ENCODE data around the gene GPATCH1. TPM values are rescaled to one million over a fixed set of nuclear protein-coding genes. Genes with fewer than 3 reads are reported as not detected.

GPATCH1 gene
- total and polyA plus RNA-seq, 2 of the 8 experiments (the other 6 are each of a cell fraction or from before 2014, with no cell fraction given) = 4.3 to 8.2 TPM

DNA sequence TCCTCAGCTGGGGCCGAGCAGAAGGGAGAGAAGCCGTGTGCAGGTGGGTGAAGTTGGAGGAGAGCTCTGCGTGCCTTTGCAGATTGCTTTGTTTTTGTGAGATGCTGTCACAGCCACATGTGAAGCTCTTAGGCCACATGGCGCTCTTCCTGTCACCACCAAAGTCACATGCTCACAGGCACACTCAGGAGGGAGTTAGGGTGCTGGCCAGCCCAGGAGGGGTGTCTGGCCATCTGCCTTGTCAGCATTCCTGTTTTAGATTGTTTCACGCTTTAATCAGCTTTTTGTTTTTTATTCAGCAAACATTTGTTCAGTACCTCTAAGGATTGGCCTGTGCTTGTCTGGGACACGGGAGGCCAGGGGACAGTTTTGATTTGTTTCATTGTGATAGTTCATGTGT is 21.9 kb downstream of the GPATCH1 start:
- H2BK12ac ChIP-seq (ENCODE audit: low read depth, low read length) = no peak overlapping the region
- no peaks in the 10 kb centered on the region for H3K79me2 ChIP-seq (ENCODE audit: control insufficient read depth in 1 of 2, insufficient read depth in 2 of 2, low read length in 2 of 2)
- no peaks in the 10 kb centered on the region for H4K20me1 ChIP-seq (replicated peaks in 1 of 2; ENCODE audit: control insufficient read depth in 1 of 2, insufficient read depth in 2 of 2, low read length in 2 of 2)
- no peak overlapping the region for H2BK5ac ChIP-seq (ENCODE audit: low read depth, low read length)
- H2BK20ac ChIP-seq (ENCODE audit: low read length) = no peak overlapping the region
- no peak for FAIRE-seq
- no peaks in the 10 kb centered on the region for H3K23me2 ChIP-seq (ENCODE audit: low read depth, low read length)
- no peak overlapping the region for H3K4ac ChIP-seq (replicated peaks; ENCODE audit: insufficient read length, low read depth, low read length)
- H3K36me3 ChIP-seq (ENCODE audit: control insufficient read depth in 2 of 4, insufficient read depth in 4 of 4, low read length in 3 of 4) = peaks cover 3 to 35% (median 19%) of the 10 kb centered on the region in 4 experiments; a peak in 7 of 8 replicates
- H3K9ac ChIP-seq (replicated peaks in 1 of 4; ENCODE audit: extremely low read depth in 1 of 4, low read depth in 3 of 4, low read length in 3 of 4) = no peak overlapping the region
- H3K14ac ChIP-seq (ENCODE audit: insufficient read length) = no peak overlapping the region
- no peaks in the 10 kb centered on the region for H3K9me3 ChIP-seq (ENCODE audit: insufficient read depth in 2 of 2, low read depth in 1 of 2, low read length in 1 of 2)
- H4K5ac ChIP-seq (ENCODE audit: insufficient read length, low read depth, low read length) = no peak overlapping the region
- TF ChIP-seq MAFK (IDR thresholded peaks at IDR 0.05; ENCODE audit: low read depth, low read length) = no peak
- TF ChIP-seq, protein P1, sequence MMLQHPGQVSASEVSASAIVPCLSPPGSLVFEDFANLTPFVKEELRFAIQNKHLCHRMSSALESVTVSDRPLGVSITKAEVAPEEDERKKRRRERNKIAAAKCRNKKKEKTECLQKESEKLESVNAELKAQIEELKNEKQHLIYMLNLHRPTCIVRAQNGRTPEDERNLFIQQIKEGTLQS (IDR thresholded peaks at IDR 0.05; ENCODE audit: insufficient read depth, low read depth, low read length) = no peak
- no peak for TF ChIP-seq KDM5A (IDR thresholded peaks at IDR 0.05; ENCODE audit: low read length)
- TF ChIP-seq BACH1 (IDR thresholded peaks at IDR 0.05; ENCODE audit: low read length) = no peak
- H4K91ac ChIP-seq (replicated peaks; ENCODE audit: insufficient read length, low read length) = no peak overlapping the region
- 85% methylated on average over 6 of the region's 6 CpGs; no CpG with 5 or more reads in 1 of the 2 experiments for WGBS, 2 experiments (ENCODE audit: extremely low coverage in 1 of 2, insufficient coverage in 1 of 2, insufficient read length in 1 of 2, insufficient replicate concordance in 2 of 2, low coverage in 1 of 2, low lambda C conversion rate in 2 of 2, missing lambda C conversion rate in 1 of 2)
- H3K4me2 ChIP-seq (ENCODE audit: insufficient read depth in 1 of 2, low read depth in 2 of 2, low read length in 2 of 2) = no peak overlapping the region
- no peak overlapping the region for H3K56ac ChIP-seq (replicated peaks; ENCODE audit: insufficient read length, low read depth, low read length)
- no peaks in the 10 kb centered on the region for H3K79me1 ChIP-seq (ENCODE audit: low read depth, low read length)
- no peak for DNase-seq (ENCODE audit: low read depth in 1 of 2, low spot score in 2 of 2)
- ChIA-PET CTCF (ENCODE audit: partially characterized antibody) (interaction anchor here (0.7 to 2.9 kb wide), 5 partner anchors 15 to 127 kb away, joined by 3 to 10 read pairs (median 5); no protein-coding TSS in a partner anchor), POLR2A (ENCODE audit: partially characterized antibody) (interaction anchor here (1.2 kb wide), 1 partner anchor 39 kb away, joined by 3 read pairs; no protein-coding TSS in a partner anchor)
- H2BK120ac ChIP-seq (replicated peaks; ENCODE audit: low read depth, low read length) = no peak overlapping the region
- no peak overlapping the region for H3K27ac ChIP-seq (ENCODE audit: low read depth, low read length)
- H2BK15ac ChIP-seq (ENCODE audit: low read length) = no peak overlapping the region
- H3K4me1 ChIP-seq (replicated peaks in 1 of 4; ENCODE audit: control insufficient read depth in 3 of 4, insufficient read depth in 4 of 4, low read length in 3 of 4) = no peaks in the 10 kb centered on the region
- H3K23ac ChIP-seq (ENCODE audit: insufficient read length) = no peak overlapping the region
- H2AK5ac ChIP-seq (ENCODE audit: low read depth, low read length) = no peak overlapping the region
- no peak overlapping the region for H2AFZ ChIP-seq (ENCODE audit: low read length)
- no peaks in the 10 kb centered on the region for H3K27me3 ChIP-seq (replicated peaks in 1 of 4; ENCODE audit: control insufficient read depth in 3 of 4, extremely low read depth in 1 of 4, insufficient read depth in 3 of 4, low read length in 3 of 4)
- no peak overlapping the region for H3K18ac ChIP-seq (ENCODE audit: extremely low read depth, low read length)
- no peak overlapping the region for H4K8ac ChIP-seq (ENCODE audit: extremely low read depth, insufficient read depth, low read length)
- H3K4me3 ChIP-seq (ENCODE audit: extremely low read depth in 1 of 4, insufficient read depth in 2 of 4, low read depth in 3 of 4, low read length in 4 of 4) = no peak overlapping the region
